GM12878 (cell line): ENCODE data around the gene KLHDC9. TPM values are rescaled to one million over a fixed set of nuclear protein-coding genes. Genes with fewer than 3 reads are reported as not detected.

Experiments used
- CBX3 ChIP-seq: fragments of 200-600 bp; sonication (generic); IDR thresholded peaks from 2 replicates; pipeline ENCODE4 v1.6.1; 2016; ENCODE audit warnings: low read depth, borderline replicate concordance
- CBX5 ChIP-seq: sonication (generic); IDR thresholded peaks from 2 replicates; pipeline ENCODE4 v1.6.1; 2016; ENCODE audit warnings: low read depth, moderate library complexity, mild to moderate bottlenecking, inconsistent platforms
- CREM ChIP-seq: IDR thresholded peaks from 2 replicates; pipeline ENCODE4 v1.6.1; 2014; ENCODE audit warnings: antibody characterized with exemption, low read depth
- KDM1A ChIP-seq: fragments of 200-600 bp; sonication (generic); IDR thresholded peaks from 2 replicates; pipeline ENCODE4 v1.6.1; 2016; ENCODE audit warnings: borderline replicate concordance
- MTA2 ChIP-seq: fragments of 450-650 bp; IDR thresholded peaks from 2 replicates; pipeline ENCODE4 v1.6.1; 2016; ENCODE audit warnings: low read depth, mild to moderate bottlenecking, moderate library complexity
- PML ChIP-seq: IDR thresholded peaks from 2 replicates; pipeline ENCODE4 v1.6.1; 2012; ENCODE audit warnings: low read length, inconsistent platforms
- POLR2AphosphoS5 ChIP-seq: IDR thresholded peaks from 2 replicates; pipeline ENCODE4 v1.6.1; 2011; ENCODE audit warnings: mild to moderate bottlenecking, low read length, inconsistent platforms
- POU2F2 ChIP-seq: IDR thresholded peaks from 3 replicates; pipeline ENCODE4 v1.6.1; 2011; ENCODE audit warnings: low read depth, mild to moderate bottlenecking, low read length, borderline replicate concordance
- SMAD1 ChIP-seq: fragments of 450-650 bp; IDR thresholded peaks from 2 replicates; pipeline ENCODE4 v1.6.1; 2018; ENCODE audit warnings: mild to moderate bottlenecking, low read depth; ENCODE audit not compliant: partially characterized antibody
- TAF1 ChIP-seq: IDR thresholded peaks from 2 replicates; pipeline ENCODE4 v1.6.1; 2011; ENCODE audit warnings: mild to moderate bottlenecking, low read depth, low read length, borderline replicate concordance
- YBX1 ChIP-seq: fragments of 450-650 bp; IDR thresholded peaks from 2 replicates; pipeline ENCODE4 v1.6.1; 2016; ENCODE audit warnings: antibody characterized with exemption
- ZNF207 ChIP-seq: fragments of 450-650 bp; IDR thresholded peaks from 2 replicates; pipeline ENCODE4 v1.6.1; 2014; ENCODE audit warnings: antibody characterized with exemption, mild to moderate bottlenecking, borderline replicate concordance
- polyA plus RNA-seq, 11 experiments: library from polyadenylated mRNA; depleted of rRNA in 4 of 11; unstranded in 6 of 11; stranded (reverse) in 5 of 11; fragments of >200 nt; fragmentation: Nextera tagmentation in 4 of 11; fragmentation: Illumina TruSeq in 1 of 11; extraction: Ambion mirVana in 4 of 11; extraction: Trizol in 1 of 11; gene quantifications; 1 replicate in 1 of 11; 2 replicates in 10 of 11; pipeline versions ENCODE4 v1.2.1 to v1.2.3, GENCODE V29; 2011 to 2016; ENCODE audit warnings: inconsistent platforms in 2 of 11, missing spikeins in 2 of 11, low read depth in 1 of 11
- total RNA-seq, 4 experiments: library from RNA; depleted of rRNA in 3 of 4; stranded (reverse); fragments of >200 nt in 3 of 4; fragmentation: Illumina TruSeq in 1 of 4; extraction: Trizol in 1 of 4; gene quantifications; 2 replicates each; pipeline versions ENCODE4 v1.2.1 to v1.2.3, GENCODE V29; 2013 to 2021
- TF ChIP-seq, protein P1 (sequence below): fragments of 450-650 bp; formaldehyde crosslinking; IDR thresholded peaks from 2 replicates; pipeline ENCODE4 v1.4.0; 2022; ENCODE audit warnings: mild to moderate bottlenecking, moderate library complexity
- TF ChIP-seq, protein P2 (sequence below): fragments of 150-350 bp; IDR thresholded peaks from 2 replicates; pipeline ENCODE4 v1.6.1; 2016; ENCODE audit warnings: low read depth, low read length
- TF ChIP-seq, protein P3 (sequence below): fragments of 450-650 bp; conservative IDR thresholded peaks from 2 replicates; pipeline ENCODE4 v1.6.1; 2017; ENCODE audit warnings: mild to moderate bottlenecking, moderate library complexity
- TF ChIP-seq, protein P4 (sequence below): IDR thresholded peaks from 2 replicates; pipeline ENCODE4 v1.6.1; 2012; ENCODE audit warnings: low read length, inconsistent platforms
- TF ChIP-seq, protein P5 (sequence below): IDR thresholded peaks from 2 replicates; pipeline ENCODE4 v1.6.1; 2012; ENCODE audit warnings: low read depth, low read length, improper control_type of control experiment
- TF ChIP-seq, protein P6 (sequence below): fragments of 450-650 bp; IDR thresholded peaks from 2 replicates; pipeline ENCODE4 v1.6.1; 2017; ENCODE audit warnings: borderline replicate concordance

Gene KLHDC9
- total and polyA plus RNA-seq, 10 of the 15 experiments (the other 5 are each of a cell fraction or from before 2014, with no cell fraction given) = 0.66 to 4.9 (median 2.6) TPM

DNA sequence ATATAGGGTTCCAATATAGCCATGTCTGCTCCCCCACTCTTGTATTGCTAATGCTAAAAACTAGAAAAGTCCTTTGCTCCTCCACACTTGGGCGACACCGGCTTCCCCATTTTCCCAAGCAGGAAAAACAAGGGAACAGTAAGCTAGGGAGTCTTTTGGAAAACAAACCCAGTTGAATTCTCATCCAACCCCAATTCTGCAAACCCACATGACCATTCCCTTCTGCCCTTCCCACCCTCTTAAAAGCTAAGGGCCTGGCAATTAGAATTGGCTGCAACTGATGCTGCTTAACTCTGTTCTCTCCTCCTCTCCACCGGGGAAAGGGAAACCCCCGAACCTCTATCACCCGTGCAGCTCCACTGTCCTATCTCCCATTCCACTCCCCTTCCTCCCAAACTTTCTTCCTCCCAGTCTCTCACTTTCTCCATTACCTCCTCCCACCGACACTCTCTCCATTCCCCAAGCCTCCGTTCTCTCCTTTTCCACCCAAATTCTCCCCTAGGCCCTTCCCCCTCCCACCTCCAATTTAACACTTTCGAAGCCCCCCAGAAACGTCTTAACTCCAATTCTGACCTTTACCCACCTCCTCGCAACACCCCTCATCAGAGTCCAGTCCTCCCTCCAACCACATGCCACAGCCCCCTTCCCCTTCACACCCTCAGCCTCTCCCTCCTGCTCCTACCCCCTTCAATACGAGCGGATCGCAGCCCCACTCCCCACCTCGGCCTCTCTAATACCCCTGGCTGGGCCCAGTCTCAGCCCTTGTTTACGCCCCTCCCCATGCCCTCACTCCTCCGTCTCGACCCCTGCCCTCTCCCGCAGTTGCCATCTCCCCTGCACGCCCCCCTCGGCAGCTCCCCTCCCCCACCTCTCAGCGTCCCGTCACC lies 33.6 kb downstream of the KLHDC9 start (continued):
- TF ChIP-seq PML (no peak), ZNF207 (no peak), SMAD1 (no peak), KDM1A (no peak), POLR2AphosphoS5 (no peak), POU2F2 (no peak), CBX5 (no peak), MTA2 (peak; percentile 37; the same call in 1 of the 2 replicates), CBX3 (no peak), YBX1 (no peak), CREM (no peak), TAF1 (no peak)
- TF ChIP-seq, protein P1, sequence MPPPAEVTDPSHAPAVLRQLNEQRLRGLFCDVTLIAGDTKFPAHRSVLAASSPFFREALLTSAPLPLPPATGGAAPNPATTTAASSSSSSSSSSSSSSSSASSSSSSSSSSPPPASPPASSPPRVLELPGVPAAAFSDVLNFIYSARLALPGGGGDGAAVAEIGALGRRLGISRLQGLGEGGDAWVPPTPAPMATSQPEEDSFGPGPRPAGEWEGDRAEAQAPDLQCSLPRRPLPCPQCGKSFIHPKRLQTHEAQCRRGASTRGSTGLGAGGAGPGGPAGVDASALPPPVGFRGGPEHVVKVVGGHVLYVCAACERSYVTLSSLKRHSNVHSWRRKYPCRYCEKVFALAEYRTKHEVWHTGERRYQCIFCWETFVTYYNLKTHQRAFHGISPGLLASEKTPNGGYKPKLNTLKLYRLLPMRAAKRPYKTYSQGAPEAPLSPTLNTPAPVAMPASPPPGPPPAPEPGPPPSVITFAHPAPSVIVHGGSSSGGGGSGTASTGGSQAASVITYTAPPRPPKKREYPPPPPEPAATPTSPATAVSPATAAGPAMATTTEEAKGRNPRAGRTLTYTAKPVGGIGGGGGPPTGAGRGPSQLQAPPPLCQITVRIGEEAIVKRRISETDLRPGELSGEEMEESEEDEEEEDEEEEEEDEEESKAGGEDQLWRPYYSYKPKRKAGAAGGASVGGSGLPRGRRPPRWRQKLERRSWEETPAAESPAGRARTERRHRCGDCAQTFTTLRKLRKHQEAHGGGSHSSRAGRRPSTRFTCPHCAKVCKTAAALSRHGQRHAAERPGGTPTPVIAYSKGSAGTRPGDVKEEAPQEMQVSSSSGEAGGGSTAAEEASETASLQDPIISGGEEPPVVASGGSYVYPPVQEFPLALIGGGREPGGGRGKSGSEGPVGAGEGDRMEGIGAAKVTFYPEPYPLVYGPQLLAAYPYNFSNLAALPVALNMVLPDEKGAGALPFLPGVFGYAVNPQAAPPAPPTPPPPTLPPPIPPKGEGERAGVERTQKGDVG = no peak
- TF ChIP-seq, protein P2, sequence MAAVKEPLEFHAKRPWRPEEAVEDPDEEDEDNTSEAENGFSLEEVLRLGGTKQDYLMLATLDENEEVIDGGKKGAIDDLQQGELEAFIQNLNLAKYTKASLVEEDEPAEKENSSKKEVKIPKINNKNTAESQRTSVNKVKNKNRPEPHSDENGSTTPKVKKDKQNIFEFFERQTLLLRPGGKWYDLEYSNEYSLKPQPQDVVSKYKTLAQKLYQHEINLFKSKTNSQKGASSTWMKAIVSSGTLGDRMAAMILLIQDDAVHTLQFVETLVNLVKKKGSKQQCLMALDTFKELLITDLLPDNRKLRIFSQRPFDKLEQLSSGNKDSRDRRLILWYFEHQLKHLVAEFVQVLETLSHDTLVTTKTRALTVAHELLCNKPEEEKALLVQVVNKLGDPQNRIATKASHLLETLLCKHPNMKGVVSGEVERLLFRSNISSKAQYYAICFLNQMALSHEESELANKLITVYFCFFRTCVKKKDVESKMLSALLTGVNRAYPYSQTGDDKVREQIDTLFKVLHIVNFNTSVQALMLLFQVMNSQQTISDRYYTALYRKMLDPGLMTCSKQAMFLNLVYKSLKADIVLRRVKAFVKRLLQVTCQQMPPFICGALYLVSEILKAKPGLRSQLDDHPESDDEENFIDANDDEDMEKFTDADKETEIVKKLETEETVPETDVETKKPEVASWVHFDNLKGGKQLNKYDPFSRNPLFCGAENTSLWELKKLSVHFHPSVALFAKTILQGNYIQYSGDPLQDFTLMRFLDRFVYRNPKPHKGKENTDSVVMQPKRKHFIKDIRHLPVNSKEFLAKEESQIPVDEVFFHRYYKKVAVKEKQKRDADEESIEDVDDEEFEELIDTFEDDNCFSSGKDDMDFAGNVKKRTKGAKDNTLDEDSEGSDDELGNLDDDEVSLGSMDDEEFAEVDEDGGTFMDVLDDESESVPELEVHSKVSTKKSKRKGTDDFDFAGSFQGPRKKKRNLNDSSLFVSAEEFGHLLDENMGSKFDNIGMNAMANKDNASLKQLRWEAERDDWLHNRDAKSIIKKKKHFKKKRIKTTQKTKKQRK = no peak
- TF ChIP-seq, protein P3, sequence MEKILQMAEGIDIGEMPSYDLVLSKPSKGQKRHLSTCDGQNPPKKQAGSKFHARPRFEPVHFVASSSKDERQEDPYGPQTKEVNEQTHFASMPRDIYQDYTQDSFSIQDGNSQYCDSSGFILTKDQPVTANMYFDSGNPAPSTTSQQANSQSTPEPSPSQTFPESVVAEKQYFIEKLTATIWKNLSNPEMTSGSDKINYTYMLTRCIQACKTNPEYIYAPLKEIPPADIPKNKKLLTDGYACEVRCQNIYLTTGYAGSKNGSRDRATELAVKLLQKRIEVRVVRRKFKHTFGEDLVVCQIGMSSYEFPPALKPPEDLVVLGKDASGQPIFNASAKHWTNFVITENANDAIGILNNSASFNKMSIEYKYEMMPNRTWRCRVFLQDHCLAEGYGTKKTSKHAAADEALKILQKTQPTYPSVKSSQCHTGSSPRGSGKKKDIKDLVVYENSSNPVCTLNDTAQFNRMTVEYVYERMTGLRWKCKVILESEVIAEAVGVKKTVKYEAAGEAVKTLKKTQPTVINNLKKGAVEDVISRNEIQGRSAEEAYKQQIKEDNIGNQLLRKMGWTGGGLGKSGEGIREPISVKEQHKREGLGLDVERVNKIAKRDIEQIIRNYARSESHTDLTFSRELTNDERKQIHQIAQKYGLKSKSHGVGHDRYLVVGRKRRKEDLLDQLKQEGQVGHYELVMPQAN = no peak
- TF ChIP-seq, protein P4, sequence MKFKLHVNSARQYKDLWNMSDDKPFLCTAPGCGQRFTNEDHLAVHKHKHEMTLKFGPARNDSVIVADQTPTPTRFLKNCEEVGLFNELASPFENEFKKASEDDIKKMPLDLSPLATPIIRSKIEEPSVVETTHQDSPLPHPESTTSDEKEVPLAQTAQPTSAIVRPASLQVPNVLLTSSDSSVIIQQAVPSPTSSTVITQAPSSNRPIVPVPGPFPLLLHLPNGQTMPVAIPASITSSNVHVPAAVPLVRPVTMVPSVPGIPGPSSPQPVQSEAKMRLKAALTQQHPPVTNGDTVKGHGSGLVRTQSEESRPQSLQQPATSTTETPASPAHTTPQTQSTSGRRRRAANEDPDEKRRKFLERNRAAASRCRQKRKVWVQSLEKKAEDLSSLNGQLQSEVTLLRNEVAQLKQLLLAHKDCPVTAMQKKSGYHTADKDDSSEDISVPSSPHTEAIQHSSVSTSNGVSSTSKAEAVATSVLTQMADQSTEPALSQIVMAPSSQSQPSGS = no peak
- TF ChIP-seq, protein P5, sequence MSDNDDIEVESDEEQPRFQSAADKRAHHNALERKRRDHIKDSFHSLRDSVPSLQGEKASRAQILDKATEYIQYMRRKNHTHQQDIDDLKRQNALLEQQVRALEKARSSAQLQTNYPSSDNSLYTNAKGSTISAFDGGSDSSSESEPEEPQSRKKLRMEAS = no peak
- TF ChIP-seq, protein P6, sequence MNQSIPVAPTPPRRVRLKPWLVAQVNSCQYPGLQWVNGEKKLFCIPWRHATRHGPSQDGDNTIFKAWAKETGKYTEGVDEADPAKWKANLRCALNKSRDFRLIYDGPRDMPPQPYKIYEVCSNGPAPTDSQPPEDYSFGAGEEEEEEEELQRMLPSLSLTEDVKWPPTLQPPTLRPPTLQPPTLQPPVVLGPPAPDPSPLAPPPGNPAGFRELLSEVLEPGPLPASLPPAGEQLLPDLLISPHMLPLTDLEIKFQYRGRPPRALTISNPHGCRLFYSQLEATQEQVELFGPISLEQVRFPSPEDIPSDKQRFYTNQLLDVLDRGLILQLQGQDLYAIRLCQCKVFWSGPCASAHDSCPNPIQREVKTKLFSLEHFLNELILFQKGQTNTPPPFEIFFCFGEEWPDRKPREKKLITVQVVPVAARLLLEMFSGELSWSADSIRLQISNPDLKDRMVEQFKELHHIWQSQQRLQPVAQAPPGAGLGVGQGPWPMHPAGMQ = no peak
